ENCODE measurements around the gene PGAP2. TPM values are rescaled to one million over a fixed set of nuclear protein-coding genes. Genes with fewer than 3 reads are reported as not detected.
"Not testable (repeated sequence)": the region's sequence is repeated elsewhere in the genome, so short reads cannot be mapped to it uniquely, and the experiment has no call there.

PGAP2 gene
- total and polyA plus RNA-seq, 2 experiments from 2014 or later: 39.3 to 43.2 TPM

DNA sequence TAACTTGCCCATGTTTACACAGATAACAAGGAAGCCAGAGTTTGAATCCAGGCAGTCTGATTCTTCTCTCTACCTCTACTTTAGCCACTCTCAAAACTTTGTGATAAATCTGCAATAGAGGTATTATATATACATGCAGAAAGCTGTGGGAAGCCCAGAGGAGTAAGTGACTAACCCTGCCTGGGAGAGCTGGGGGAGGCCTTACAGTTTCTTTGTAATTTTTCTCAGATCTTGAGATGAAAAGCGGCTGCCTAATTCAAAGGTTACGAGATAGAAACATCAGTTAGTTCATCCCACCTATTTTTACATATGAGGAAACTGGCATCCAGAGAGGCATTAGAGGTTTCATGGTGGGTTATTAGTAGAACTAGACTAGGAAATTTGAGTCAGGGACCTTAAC is 52.0 kb downstream of the PGAP2 start:
- 0 out of 2 replicates have a peak, but pooled peaks cover 4% of the 10 kb centered on the region for H3K79me2 ChIP-seq (replicated peaks; ENCODE audit: insufficient read depth)
- no peak overlapping the region for H2AFZ ChIP-seq
- H3K4me3 Mint-ChIP-seq: no peak overlapping the region
- H3K27me3 ChIP-seq (ENCODE audit: insufficient read depth): peaks cover 19% of the 10 kb centered on the region
- H3K4me3 ChIP-seq: no peak overlapping the region
- no peak for DNase-seq (ENCODE audit: low spot score)
- H3K27me3 Mint-ChIP-seq (ENCODE audit: insufficient read depth, low read depth, poor library complexity): peaks cover 16% of the 10 kb centered on the region
- H3K27ac ChIP-seq (ENCODE audit: low read depth): no peak overlapping the region
- peaks cover 46% of the 10 kb centered on the region for H3K4me1 Mint-ChIP-seq
- ATAC-seq: no peak
- TF ChIP-seq ZNF114 (CRISPR knock-in tag; IDR thresholded peaks at IDR 0.05) (no peak), EZH2 (IDR thresholded peaks at IDR 0.05; ENCODE audit: low read depth, unreplicated experiment) (no peak), NANOG (IDR thresholded peaks at IDR 0.05; ENCODE audit: borderline replicate concordance) (no peak), JUNB (IDR thresholded peaks at IDR 0.05; ENCODE audit: unreplicated experiment) (no peak), EZH2phosphoT487 (IDR thresholded peaks at IDR 0.05; ENCODE audit: unreplicated experiment) (no peak), CREB1 (CRISPR knock-in tag; IDR thresholded peaks at IDR 0.05; ENCODE audit: low read depth) (no peak)
- TF ChIP-seq, protein P1, sequence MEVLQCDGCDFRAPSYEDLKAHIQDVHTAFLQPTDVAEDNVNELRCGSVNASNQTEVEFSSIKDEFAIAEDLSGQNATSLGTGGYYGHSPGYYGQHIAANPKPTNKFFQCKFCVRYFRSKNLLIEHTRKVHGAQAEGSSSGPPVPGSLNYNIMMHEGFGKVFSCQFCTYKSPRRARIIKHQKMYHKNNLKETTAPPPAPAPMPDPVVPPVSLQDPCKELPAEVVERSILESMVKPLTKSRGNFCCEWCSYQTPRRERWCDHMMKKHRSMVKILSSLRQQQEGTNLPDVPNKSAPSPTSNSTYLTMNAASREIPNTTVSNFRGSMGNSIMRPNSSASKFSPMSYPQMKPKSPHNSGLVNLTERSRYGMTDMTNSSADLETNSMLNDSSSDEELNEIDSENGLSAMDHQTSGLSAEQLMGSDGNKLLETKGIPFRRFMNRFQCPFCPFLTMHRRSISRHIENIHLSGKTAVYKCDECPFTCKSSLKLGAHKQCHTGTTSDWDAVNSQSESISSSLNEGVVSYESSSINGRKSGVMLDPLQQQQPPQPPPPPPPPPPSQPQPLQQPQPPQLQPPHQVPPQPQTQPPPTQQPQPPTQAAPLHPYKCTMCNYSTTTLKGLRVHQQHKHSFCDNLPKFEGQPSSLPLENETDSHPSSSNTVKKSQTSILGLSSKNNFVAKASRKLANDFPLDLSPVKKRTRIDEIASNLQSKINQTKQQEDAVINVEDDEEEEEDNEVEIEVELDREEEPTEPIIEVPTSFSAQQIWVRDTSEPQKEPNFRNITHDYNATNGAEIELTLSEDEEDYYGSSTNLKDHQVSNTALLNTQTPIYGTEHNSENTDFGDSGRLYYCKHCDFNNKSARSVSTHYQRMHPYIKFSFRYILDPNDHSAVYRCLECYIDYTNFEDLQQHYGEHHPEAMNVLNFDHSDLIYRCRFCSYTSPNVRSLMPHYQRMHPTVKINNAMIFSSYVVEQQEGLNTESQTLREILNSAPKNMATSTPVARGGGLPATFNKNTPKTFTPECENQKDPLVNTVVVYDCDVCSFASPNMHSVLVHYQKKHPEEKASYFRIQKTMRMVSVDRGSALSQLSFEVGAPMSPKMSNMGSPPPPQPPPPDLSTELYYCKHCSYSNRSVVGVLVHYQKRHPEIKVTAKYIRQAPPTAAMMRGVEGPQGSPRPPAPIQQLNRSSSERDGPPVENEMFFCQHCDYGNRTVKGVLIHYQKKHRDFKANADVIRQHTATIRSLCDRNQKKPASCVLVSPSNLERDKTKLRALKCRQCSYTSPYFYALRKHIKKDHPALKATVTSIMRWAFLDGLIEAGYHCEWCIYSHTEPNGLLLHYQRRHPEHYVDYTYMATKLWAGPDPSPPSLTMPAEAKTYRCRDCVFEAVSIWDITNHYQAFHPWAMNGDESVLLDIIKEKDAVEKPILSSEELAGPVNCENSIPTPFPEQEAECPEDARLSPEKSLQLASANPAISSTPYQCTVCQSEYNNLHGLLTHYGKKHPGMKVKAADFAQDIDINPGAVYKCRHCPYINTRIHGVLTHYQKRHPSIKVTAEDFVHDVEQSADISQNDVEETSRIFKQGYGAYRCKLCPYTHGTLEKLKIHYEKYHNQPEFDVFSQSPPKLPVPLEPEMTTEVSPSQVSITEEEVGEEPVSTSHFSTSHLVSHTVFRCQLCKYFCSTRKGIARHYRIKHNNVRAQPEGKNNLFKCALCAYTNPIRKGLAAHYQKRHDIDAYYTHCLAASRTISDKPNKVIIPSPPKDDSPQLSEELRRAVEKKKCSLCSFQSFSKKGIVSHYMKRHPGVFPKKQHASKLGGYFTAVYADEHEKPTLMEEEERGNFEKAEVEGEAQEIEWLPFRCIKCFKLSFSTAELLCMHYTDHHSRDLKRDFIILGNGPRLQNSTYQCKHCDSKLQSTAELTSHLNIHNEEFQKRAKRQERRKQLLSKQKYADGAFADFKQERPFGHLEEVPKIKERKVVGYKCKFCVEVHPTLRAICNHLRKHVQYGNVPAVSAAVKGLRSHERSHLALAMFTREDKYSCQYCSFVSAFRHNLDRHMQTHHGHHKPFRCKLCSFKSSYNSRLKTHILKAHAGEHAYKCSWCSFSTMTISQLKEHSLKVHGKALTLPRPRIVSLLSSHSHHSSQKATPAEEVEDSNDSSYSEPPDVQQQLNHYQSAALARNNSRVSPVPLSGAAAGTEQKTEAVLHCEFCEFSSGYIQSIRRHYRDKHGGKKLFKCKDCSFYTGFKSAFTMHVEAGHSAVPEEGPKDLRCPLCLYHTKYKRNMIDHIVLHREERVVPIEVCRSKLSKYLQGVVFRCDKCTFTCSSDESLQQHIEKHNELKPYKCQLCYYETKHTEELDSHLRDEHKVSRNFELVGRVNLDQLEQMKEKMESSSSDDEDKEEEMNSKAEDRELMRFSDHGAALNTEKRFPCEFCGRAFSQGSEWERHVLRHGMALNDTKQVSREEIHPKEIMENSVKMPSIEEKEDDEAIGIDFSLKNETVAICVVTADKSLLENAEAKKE (CRISPR knock-in tag; IDR thresholded peaks at IDR 0.05): no peak
- TF ChIP-seq, protein P2, sequence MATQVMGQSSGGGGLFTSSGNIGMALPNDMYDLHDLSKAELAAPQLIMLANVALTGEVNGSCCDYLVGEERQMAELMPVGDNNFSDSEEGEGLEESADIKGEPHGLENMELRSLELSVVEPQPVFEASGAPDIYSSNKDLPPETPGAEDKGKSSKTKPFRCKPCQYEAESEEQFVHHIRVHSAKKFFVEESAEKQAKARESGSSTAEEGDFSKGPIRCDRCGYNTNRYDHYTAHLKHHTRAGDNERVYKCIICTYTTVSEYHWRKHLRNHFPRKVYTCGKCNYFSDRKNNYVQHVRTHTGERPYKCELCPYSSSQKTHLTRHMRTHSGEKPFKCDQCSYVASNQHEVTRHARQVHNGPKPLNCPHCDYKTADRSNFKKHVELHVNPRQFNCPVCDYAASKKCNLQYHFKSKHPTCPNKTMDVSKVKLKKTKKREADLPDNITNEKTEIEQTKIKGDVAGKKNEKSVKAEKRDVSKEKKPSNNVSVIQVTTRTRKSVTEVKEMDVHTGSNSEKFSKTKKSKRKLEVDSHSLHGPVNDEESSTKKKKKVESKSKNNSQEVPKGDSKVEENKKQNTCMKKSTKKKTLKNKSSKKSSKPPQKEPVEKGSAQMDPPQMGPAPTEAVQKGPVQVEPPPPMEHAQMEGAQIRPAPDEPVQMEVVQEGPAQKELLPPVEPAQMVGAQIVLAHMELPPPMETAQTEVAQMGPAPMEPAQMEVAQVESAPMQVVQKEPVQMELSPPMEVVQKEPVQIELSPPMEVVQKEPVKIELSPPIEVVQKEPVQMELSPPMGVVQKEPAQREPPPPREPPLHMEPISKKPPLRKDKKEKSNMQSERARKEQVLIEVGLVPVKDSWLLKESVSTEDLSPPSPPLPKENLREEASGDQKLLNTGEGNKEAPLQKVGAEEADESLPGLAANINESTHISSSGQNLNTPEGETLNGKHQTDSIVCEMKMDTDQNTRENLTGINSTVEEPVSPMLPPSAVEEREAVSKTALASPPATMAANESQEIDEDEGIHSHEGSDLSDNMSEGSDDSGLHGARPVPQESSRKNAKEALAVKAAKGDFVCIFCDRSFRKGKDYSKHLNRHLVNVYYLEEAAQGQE (IDR thresholded peaks at IDR 0.05; ENCODE audit: unreplicated experiment): no peak
- TF ChIP-seq, protein P3, sequence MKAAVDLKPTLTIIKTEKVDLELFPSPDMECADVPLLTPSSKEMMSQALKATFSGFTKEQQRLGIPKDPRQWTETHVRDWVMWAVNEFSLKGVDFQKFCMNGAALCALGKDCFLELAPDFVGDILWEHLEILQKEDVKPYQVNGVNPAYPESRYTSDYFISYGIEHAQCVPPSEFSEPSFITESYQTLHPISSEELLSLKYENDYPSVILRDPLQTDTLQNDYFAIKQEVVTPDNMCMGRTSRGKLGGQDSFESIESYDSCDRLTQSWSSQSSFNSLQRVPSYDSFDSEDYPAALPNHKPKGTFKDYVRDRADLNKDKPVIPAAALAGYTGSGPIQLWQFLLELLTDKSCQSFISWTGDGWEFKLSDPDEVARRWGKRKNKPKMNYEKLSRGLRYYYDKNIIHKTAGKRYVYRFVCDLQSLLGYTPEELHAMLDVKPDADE (IDR thresholded peaks at IDR 0.05): no peak
- no peaks in the 10 kb centered on the region for H3K36me3 ChIP-seq (ENCODE audit: insufficient read depth)
- H3K4me2 ChIP-seq: no peak overlapping the region
- no peaks in the 10 kb centered on the region for H3F3A ChIP-seq (replicated peaks; ENCODE audit: low read depth)
- H3K27ac Mint-ChIP-seq: no peak overlapping the region
- peaks cover 12% of the 10 kb centered on the region for H4K20me1 ChIP-seq (replicated peaks; ENCODE audit: insufficient read depth)
- no peaks in the 10 kb centered on the region for H3K36me3 Mint-ChIP-seq (ENCODE audit: low read depth)
- H3K9me3 Mint-ChIP-seq: no peaks in the 10 kb centered on the region
- no peaks in the 10 kb centered on the region for H3K9me2 ChIP-seq (ENCODE audit: insufficient read depth)
- H3K4me1 ChIP-seq (ENCODE audit: insufficient read depth): peaks cover 37% of the 10 kb centered on the region

DNA sequence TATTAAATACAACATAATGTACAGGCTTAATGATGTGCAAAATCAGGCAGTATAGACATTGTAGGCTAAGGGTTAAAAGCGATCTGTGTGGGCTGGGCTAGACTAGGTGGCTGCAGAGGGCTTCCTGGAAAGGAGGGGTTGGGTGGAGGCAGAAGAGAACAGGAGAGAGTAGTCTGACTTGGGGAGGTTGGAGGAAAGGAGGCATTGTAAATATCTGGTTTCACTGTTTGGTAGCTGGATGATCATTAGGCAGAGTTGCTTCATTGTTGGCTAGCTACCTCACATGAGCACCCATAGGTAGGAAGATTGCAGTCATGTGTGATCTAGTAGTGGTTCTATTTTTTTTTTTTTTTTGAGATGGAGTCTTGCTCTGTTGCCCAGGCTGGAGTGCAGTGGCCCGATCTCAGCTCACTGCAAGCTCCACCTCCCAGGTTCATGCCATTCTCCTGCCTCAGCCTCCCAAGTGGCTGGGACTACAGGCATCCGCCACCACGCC is 52.6 kb downstream of the PGAP2 start:
- not testable (repeated sequence) for ATAC-seq; H3K79me2 ChIP-seq (replicated peaks; ENCODE audit: insufficient read depth); H3K4me3 ChIP-seq; H3K27ac Mint-ChIP-seq; H2AFZ ChIP-seq; H3K4me3 Mint-ChIP-seq; H3F3A ChIP-seq (replicated peaks; ENCODE audit: low read depth); DNase-seq (ENCODE audit: low spot score); H3K9me2 ChIP-seq (ENCODE audit: insufficient read depth); H3K27ac ChIP-seq (ENCODE audit: low read depth); H3K36me3 ChIP-seq (ENCODE audit: insufficient read depth); H3K9me3 Mint-ChIP-seq; H3K36me3 Mint-ChIP-seq (ENCODE audit: low read depth); H3K4me2 ChIP-seq
- H3K4me1 Mint-ChIP-seq: peaks cover 51% of the 10 kb centered on the region
- peaks cover 18% of the 10 kb centered on the region for H3K27me3 ChIP-seq (ENCODE audit: insufficient read depth)
- H4K20me1 ChIP-seq (replicated peaks; ENCODE audit: insufficient read depth): peaks cover 12% of the 10 kb centered on the region
- peaks cover 40% of the 10 kb centered on the region for H3K4me1 ChIP-seq (ENCODE audit: insufficient read depth)
- peaks cover 16% of the 10 kb centered on the region for H3K27me3 Mint-ChIP-seq (ENCODE audit: insufficient read depth, low read depth, poor library complexity)
